ENCODE measurements around the gene ANKRD34C.

The ANKRD34C gene

DNA sequence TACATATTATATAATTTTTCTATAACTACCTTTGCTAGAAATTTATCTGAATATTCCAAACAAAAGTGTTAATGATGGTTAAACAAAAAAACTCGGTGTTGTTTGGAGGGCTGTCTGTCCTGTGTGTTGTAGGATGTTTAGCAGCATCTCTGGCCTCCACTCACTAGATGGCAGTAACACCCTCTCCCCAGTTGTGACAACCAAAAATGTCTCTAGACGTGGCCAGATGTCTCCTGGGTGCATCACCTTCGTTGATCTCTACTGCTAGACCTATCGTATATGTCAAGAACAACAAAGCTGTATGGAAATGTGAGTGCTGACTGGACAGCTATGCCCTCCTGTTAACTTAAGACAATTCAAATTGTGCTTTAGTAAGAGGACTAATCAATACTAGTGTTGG is 14.1 kb downstream of the ANKRD34C start (continued):
- TF ChIP-seq ZNF394 (tag by site-specific recombination; IDR thresholded peaks at IDR 0.05; ENCODE audit: borderline replicate concordance) (no peak), ZNF701 (tag by site-specific recombination; IDR thresholded peaks at IDR 0.05) (no peak), GLI4 (tag by site-specific recombination; IDR thresholded peaks at IDR 0.05) (no peak)

GRCh38 chr15:79299126-79299840 is 16.8 kb downstream of the ANKRD34C start:
- ChIA-PET POLR2A (interaction anchor here (0.9 kb wide), 1 partner anchor 11 kb away, joined by 3 read pairs; the partner anchor contains the start of gene TMED3), CTCF (interaction anchor here (2.2 kb wide), 1 partner anchor 12 kb away, joined by 14 read pairs; the partner anchor contains the start of gene TMED3)
- Histone ChIP-seq H3K4me1 (ENCODE audit: control insufficient read depth, insufficient read depth, low read length) (no peaks in the 10 kb centered on the region), H3K27ac (ENCODE audit: extremely low read depth, low read depth, low read length) (no peak overlapping the region), H3K4me3 (ENCODE audit: low read depth, low read length) (no peak overlapping the region), H3K9me3 (ENCODE audit: control insufficient read depth, insufficient read depth, low read depth, low read length) (no peaks in the 10 kb centered on the region), H3K36me3 (ENCODE audit: control insufficient read depth in 2 of 2, insufficient read depth in 1 of 2, low read length in 2 of 2) (no peaks in the 10 kb centered on the region)
- TF ChIP-seq KLF7 (tag by site-specific recombination; IDR thresholded peaks at IDR 0.05; ENCODE audit: borderline replicate concordance) (no peak), YY2 (tag by site-specific recombination; IDR thresholded peaks at IDR 0.05) (no peak), ZNF560 (tag by site-specific recombination; IDR thresholded peaks at IDR 0.05; ENCODE audit: borderline replicate concordance) (no peak), ZNF148 (tag by site-specific recombination; IDR thresholded peaks at IDR 0.05; ENCODE audit: borderline replicate concordance) (no peak), ZNF626 (tag by site-specific recombination; IDR thresholded peaks at IDR 0.05) (no peak), ZNF2 (tag by site-specific recombination; IDR thresholded peaks at IDR 0.05) (no peak), ZFP37 (tag by site-specific recombination; IDR thresholded peaks at IDR 0.05) (no peak), GLI4 (tag by site-specific recombination; IDR thresholded peaks at IDR 0.05) (no peak), ZBTB10 (tag by site-specific recombination; IDR thresholded peaks at IDR 0.05) (no peak), ZNF548 (tag by site-specific recombination; IDR thresholded peaks at IDR 0.05) (no peak), KLF9 (tag by site-specific recombination; IDR thresholded peaks at IDR 0.05; ENCODE audit: low read depth) (no peak), ZNF211 (tag by site-specific recombination; IDR thresholded peaks at IDR 0.05; ENCODE audit: low read depth) (no peak)
- TF ChIP-seq, protein P1, sequence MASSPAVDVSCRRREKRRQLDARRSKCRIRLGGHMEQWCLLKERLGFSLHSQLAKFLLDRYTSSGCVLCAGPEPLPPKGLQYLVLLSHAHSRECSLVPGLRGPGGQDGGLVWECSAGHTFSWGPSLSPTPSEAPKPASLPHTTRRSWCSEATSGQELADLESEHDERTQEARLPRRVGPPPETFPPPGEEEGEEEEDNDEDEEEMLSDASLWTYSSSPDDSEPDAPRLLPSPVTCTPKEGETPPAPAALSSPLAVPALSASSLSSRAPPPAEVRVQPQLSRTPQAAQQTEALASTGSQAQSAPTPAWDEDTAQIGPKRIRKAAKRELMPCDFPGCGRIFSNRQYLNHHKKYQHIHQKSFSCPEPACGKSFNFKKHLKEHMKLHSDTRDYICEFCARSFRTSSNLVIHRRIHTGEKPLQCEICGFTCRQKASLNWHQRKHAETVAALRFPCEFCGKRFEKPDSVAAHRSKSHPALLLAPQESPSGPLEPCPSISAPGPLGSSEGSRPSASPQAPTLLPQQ (tag by site-specific recombination; IDR thresholded peaks at IDR 0.05) = no peak

DNA sequence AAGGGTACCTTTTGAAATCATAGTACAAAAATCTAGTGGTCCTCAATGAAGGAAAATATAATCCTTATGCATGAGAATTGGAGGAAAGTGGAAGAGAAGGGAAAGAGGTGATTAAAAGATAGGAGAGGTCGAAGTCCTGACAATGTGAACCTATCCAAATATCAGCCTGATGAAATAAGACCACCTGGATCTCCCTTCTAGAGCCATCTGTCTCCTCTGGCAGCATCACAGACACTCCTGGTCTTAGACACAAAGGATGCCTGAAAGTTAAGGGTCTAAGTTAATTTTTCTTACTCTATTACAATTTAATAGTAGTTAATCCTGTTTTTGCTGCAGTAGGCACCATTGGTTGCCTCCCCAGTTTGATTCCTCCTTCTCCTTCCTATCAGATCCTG is 17.3 kb downstream of the ANKRD34C start:
- Histone ChIP-seq H3K27ac (ENCODE audit: extremely low read depth, low read depth, low read length) (no peak overlapping the region), H3K9me3 (ENCODE audit: control insufficient read depth, insufficient read depth, low read depth, low read length) (no peaks in the 10 kb centered on the region), H3K36me3 (ENCODE audit: control insufficient read depth in 2 of 2, insufficient read depth in 1 of 2, low read length in 2 of 2) (no peaks in the 10 kb centered on the region), H3K4me1 (ENCODE audit: control insufficient read depth, insufficient read depth, low read length) (no peaks in the 10 kb centered on the region), H3K4me3 (ENCODE audit: low read depth, low read length) (no peak overlapping the region)
- ChIA-PET CTCF (interaction anchor here (0.7 kb wide), 1 partner anchor 344 kb away, joined by 3 read pairs; no protein-coding TSS in a partner anchor), POLR2A (interaction anchor here (0.9 kb wide), 1 partner anchor 11 kb away, joined by 3 read pairs; the partner anchor contains the start of gene TMED3)
- TF ChIP-seq, protein P2, sequence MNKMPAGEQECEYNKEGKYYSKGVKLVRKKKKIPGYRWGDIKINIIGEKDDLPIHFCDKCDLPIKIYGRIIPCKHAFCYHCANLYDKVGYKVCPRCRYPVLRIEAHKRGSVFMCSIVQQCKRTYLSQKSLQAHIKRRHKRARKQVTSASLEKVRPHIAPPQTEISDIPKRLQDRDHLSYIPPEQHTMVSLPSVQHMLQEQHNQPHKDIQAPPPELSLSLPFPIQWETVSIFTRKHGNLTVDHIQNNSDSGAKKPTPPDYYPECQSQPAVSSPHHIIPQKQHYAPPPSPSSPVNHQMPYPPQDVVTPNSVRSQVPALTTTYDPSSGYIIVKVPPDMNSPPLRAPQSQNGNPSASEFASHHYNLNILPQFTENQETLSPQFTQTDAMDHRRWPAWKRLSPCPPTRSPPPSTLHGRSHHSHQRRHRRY (tag by site-specific recombination; IDR thresholded peaks at IDR 0.05) = no peak
- TF ChIP-seq ZNF629 (tag by site-specific recombination; IDR thresholded peaks at IDR 0.05) = no peak
- TF ChIP-seq ZNF19 (tag by site-specific recombination; IDR thresholded peaks at IDR 0.05; ENCODE audit: low read depth) = no peak
- no peak for TF ChIP-seq ZFP69B (tag by site-specific recombination; IDR thresholded peaks at IDR 0.05)
- TF ChIP-seq ZSCAN30 (tag by site-specific recombination; IDR thresholded peaks at IDR 0.05) = no peak
- TF ChIP-seq ZNF157 (tag by site-specific recombination; IDR thresholded peaks at IDR 0.05) = no peak
- TF ChIP-seq KLF8 (tag by site-specific recombination; IDR thresholded peaks at IDR 0.05) = no peak
- TF ChIP-seq ZNF248 (tag by site-specific recombination; IDR thresholded peaks at IDR 0.05) = no peak
- TF ChIP-seq ZNF16 (tag by site-specific recombination; IDR thresholded peaks at IDR 0.05; ENCODE audit: low read depth) = no peak
- no peak for TF ChIP-seq GFI1B (tag by site-specific recombination; IDR thresholded peaks at IDR 0.05)
